GM12878 (cell line): ENCODE results near the gene ELOA2. TPM values are rescaled to one million over a fixed set of nuclear protein-coding genes. Genes with fewer than 3 reads are reported as not detected.
"Not testable (repeated sequence)": the region's sequence is repeated elsewhere in the genome, so short reads cannot be mapped to it uniquely, and the experiment has no call there.

ENCODE experiments used
- ATAC-seq: fragments of 200-7000 bp; cut with Tn5 transposase; 3 replicates; pipeline ENCODE4 v1.9.1; 2020; ENCODE audit warnings: mild to moderate bottlenecking, moderate library complexity
- BruUV-seq: library from RNA; stranded (reverse); fragments of 400-500 nt; replicated peaks from 2 replicates; lab custom pipeline; 2021; lab: Mats Ljungman, UMichigan
- CTCF ChIA-PET: fragments of 300-600 bp; sonication (Branson Sonifier 250); formaldehyde crosslinking; extraction: SDS; loops from one replicate; lab custom pipeline; 2021; ENCODE audit warnings: inconsistent platforms; lab: Yijun Ruan, JAX
- POLR2A ChIA-PET: fragments of 350-600 bp; formaldehyde crosslinking; extraction: SDS; loops from one replicate; lab custom pipeline; 2021; ENCODE audit warnings: inconsistent platforms; lab: Charles Lee
- RAD21 ChIA-PET: fragments of 300-600 bp; sonication (Branson Sonifier 250); formaldehyde crosslinking; loops from one replicate; lab custom pipeline; 2023; ENCODE audit warnings: antibody characterized with exemption; ENCODE audit not compliant: unreplicated experiment; lab: Charles Lee
- SMC1A ChIA-PET: fragments of 300-600 bp; sonication (Branson Sonifier 250); formaldehyde crosslinking; loops from one replicate; lab custom pipeline; 2023; ENCODE audit not compliant: unreplicated experiment, uncharacterized antibody; lab: Charles Lee
- DNase-seq: peaks from one replicate; pipeline ENCODE4 v3.0.0-alpha.2; 2011; ENCODE audit warnings: low read depth, low spot score
- FAIRE-seq: peaks from 3 replicates; lab custom pipeline; 2011; peaks lifted over from hg19 to GRCh38; lab: Jason Lieb, UNC
- H2AFZ ChIP-seq: 2 replicates; pipeline ENCODE4 v1.6.0; 2011; ENCODE audit warnings: low read depth, low read length, control low read depth; ENCODE audit not compliant: control insufficient read depth
- H3K27ac ChIP-seq: 2 replicates; pipeline ENCODE4 v1.5.1; 2011; ENCODE audit warnings: control low read depth; ENCODE audit not compliant: control insufficient read depth, insufficient read depth
- H3K27me3 ChIP-seq, 2 experiments: replicated peaks in 1 of 2; 2 replicates each; pipeline versions ENCODE4 v1.6.0 to v1.6.1; 2011; ENCODE audit warnings: low read length in 1 of 2; ENCODE audit not compliant: control insufficient read depth in 2 of 2, insufficient read depth in 2 of 2
- H3K36me3 ChIP-seq, 2 experiments: 2 replicates each; pipeline ENCODE4 v1.5.1; 2011; ENCODE audit warnings: low read length in 1 of 2; ENCODE audit not compliant: control insufficient read depth in 2 of 2, insufficient read depth in 2 of 2
- H3K4me1 ChIP-seq: 2 replicates; pipeline ENCODE4 v1.6.1; 2011; ENCODE audit warnings: mild to moderate bottlenecking, low read length, moderate library complexity, mixed read lengths; ENCODE audit not compliant: control insufficient read depth, insufficient read depth
- H3K4me2 ChIP-seq: 2 replicates; pipeline ENCODE4 v1.6.0; 2011; ENCODE audit warnings: control low read depth; ENCODE audit not compliant: control insufficient read depth, insufficient read depth
- H3K4me3 ChIP-seq: fragments of 200-600 bp; sonication (generic); 2 replicates; pipeline ENCODE4 v1.5.1; 2016
- H3K79me2 ChIP-seq: 2 replicates; pipeline ENCODE4 v1.6.0; 2011; ENCODE audit warnings: low read length; ENCODE audit not compliant: control insufficient read depth, insufficient read depth
- H3K9ac ChIP-seq: 2 replicates; pipeline ENCODE4 v1.8.0; 2011; ENCODE audit warnings: low read length, control low read depth, mixed read lengths; ENCODE audit not compliant: control insufficient read depth, insufficient read depth
- H3K9me3 ChIP-seq: replicated peaks from 3 replicates; pipeline ENCODE4 v1.5.1; 2011; ENCODE audit warnings: mild to moderate bottlenecking, low read length; ENCODE audit not compliant: control insufficient read depth, insufficient read depth
- H4K20me1 ChIP-seq: 2 replicates; pipeline ENCODE4 v1.6.0; 2011; ENCODE audit not compliant: control insufficient read depth, insufficient read depth
- WGBS: methylation state at CpG from one replicate; pipeline ENCODE4 v1.1.6; 2016; ENCODE audit warnings: low lambda C conversion rate; ENCODE audit not compliant: insufficient replicate concordance, insufficient coverage; ENCODE audit errors: missing lambda C conversion rate; 5-methylcytosine and 5-hydroxymethylcytosine counted together
- in situ Hi-C: fragments of 300-500 bp; cut with MboI; formaldehyde crosslinking; loops from 9 replicates; pipeline ENCODE4 v1.14.3; 2018; ENCODE audit warnings: mixed read lengths
- intact Hi-C: fragments of 100-400 bp; cut with micrococcal nuclease; formaldehyde crosslinking; loops from one replicate; pipeline ENCODE4 v1.14.2; 2022; ENCODE audit not compliant: unreplicated experiment
- polyA plus RNA-seq, 11 experiments: library from polyadenylated mRNA; depleted of rRNA in 4 of 11; unstranded in 6 of 11; stranded (reverse) in 5 of 11; fragments of >200 nt; fragmentation: Nextera tagmentation in 4 of 11; fragmentation: Illumina TruSeq in 1 of 11; extraction: Ambion mirVana in 4 of 11; extraction: Trizol in 1 of 11; gene quantifications; 1 replicate in 1 of 11; 2 replicates in 10 of 11; pipeline versions ENCODE4 v1.2.1 to v1.2.3, GENCODE V29; 2011 to 2016; ENCODE audit warnings: inconsistent platforms in 2 of 11, missing spikeins in 2 of 11, low read depth in 1 of 11
- total RNA-seq, 4 experiments: library from RNA; depleted of rRNA in 3 of 4; stranded (reverse); fragments of >200 nt in 3 of 4; fragmentation: Illumina TruSeq in 1 of 4; extraction: Trizol in 1 of 4; gene quantifications; 2 replicates each; pipeline versions ENCODE4 v1.2.1 to v1.2.3, GENCODE V29; 2013 to 2021

Gene ELOA2
- total and polyA plus RNA-seq, 10 of the 15 experiments (the other 5 are each of a cell fraction or from before 2014, with no cell fraction given), result not detected

- intact Hi-C loops, BruUV-seq, H3K79me2 ChIP-seq, H3K27me3 ChIP-seq, SMC1A ChIA-PET, CTCF ChIA-PET, RAD21 ChIA-PET, DNase-seq, H2AFZ ChIP-seq, H3K9me3 ChIP-seq, H3K36me3 ChIP-seq, H3K9ac ChIP-seq, in situ Hi-C loops, H3K4me1 ChIP-seq, ATAC-seq, FAIRE-seq, POLR2A ChIA-PET, H4K20me1 ChIP-seq, H3K4me3 ChIP-seq, H3K4me2 ChIP-seq, H3K27ac ChIP-seq: not testable (repeated sequence)
- no CpG with 5 or more reads among the region's 55 CpGs for WGBS
These were observed 11.5 kb downstream of the ELOA2 start for GRCh38 chr18:47023769-47024465.

- H3K79me2 ChIP-seq, H3K9ac ChIP-seq, intact Hi-C loops, H3K4me1 ChIP-seq, H3K27me3 ChIP-seq, BruUV-seq, H3K27ac ChIP-seq, H3K4me2 ChIP-seq, in situ Hi-C loops, FAIRE-seq, H4K20me1 ChIP-seq, H3K4me3 ChIP-seq, SMC1A ChIA-PET, RAD21 ChIA-PET, CTCF ChIA-PET, POLR2A ChIA-PET, H2AFZ ChIP-seq, H3K36me3 ChIP-seq, ATAC-seq, DNase-seq, H3K9me3 ChIP-seq: not testable (repeated sequence)
- WGBS, result no CpG with 5 or more reads among the region's 29 CpGs
These were observed 12.6 kb downstream of the ELOA2 start for GRCh38 chr18:47022821-47023220.

DNA sequence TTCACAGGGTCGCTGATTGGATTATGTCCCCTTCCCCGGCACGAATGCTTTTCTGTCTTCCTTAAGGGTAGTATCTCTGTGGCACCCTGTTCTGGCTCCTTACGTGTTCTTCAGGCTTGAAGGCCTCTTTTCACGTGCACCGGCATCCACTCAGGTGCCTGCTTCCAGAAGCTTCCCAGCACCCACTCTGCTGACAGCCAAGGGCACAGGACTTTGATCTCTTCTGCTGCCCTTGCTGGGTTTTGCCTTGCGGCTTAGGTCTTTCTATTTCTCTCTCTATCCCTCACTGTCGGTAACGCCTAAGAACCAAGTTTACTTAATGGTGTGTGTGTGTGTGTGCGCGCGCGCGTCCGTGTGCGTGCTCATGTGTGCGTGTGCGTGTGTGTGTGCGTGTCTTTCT lies 14.7 kb downstream of the ELOA2 start:
- not testable (repeated sequence) for ATAC-seq

GRCh38 chr18:47019870-47020269 lies 15.6 kb downstream of the ELOA2 start:
- H4K20me1 ChIP-seq, H3K79me2 ChIP-seq, H3K4me1 ChIP-seq, FAIRE-seq, H3K4me3 ChIP-seq, DNase-seq, H3K27me3 ChIP-seq, ATAC-seq, H3K9ac ChIP-seq, SMC1A ChIA-PET, CTCF ChIA-PET, H3K9me3 ChIP-seq, H3K27ac ChIP-seq, in situ Hi-C loops, H3K4me2 ChIP-seq, POLR2A ChIA-PET, BruUV-seq, RAD21 ChIA-PET, H3K36me3 ChIP-seq, H2AFZ ChIP-seq, intact Hi-C loops: not testable (repeated sequence)
- WGBS, result no CpG with 5 or more reads among the region's 10 CpGs

More for the DNA sequence above, 14.7 kb downstream of the ELOA2 start:
- H3K27me3 ChIP-seq, H3K4me3 ChIP-seq, FAIRE-seq, H3K36me3 ChIP-seq, H3K4me1 ChIP-seq, RAD21 ChIA-PET, H2AFZ ChIP-seq, H4K20me1 ChIP-seq, SMC1A ChIA-PET, intact Hi-C loops, H3K9me3 ChIP-seq, H3K9ac ChIP-seq, CTCF ChIA-PET, H3K27ac ChIP-seq, in situ Hi-C loops, H3K79me2 ChIP-seq, DNase-seq, BruUV-seq, H3K4me2 ChIP-seq, POLR2A ChIA-PET: not testable (repeated sequence)
- no CpG with 5 or more reads among the region's 19 CpGs for WGBS
